Activated naive CD4-positive, alpha-beta T cell treated with anti-CD3 and anti-CD28 coated beads for 36 hours (primary cell): ENCODE results near the gene ALCAM. TPM values are rescaled to one million over a fixed set of nuclear protein-coding genes. Genes with fewer than 3 reads are reported as not detected.
"Not testable (repeated sequence)": the region's sequence is repeated elsewhere in the genome, so short reads cannot be mapped to it uniquely, and the experiment has no call there.

ENCODE experiments used
- CTCF ChIA-PET: fragments of 350-600 bp; sonication (Branson Sonifier 250); formaldehyde crosslinking; loops from one replicate; lab custom pipeline; 2021; ENCODE audit warnings: antibody characterized with exemption; lab: Charles Lee
- DNase-seq: peaks from one replicate; pipeline ENCODE4 v3.0.0-alpha.2; 2020
- H3K27ac Mint-ChIP-seq: one replicate; pipeline ENCODE4 v1.8.0; 2021; ENCODE audit warnings: mild to moderate bottlenecking, mixed read lengths
- H3K27me3 Mint-ChIP-seq: one replicate; pipeline ENCODE4 v1.8.0; 2021; ENCODE audit warnings: low read depth, mixed read lengths
- H3K36me3 Mint-ChIP-seq: one replicate; pipeline ENCODE4 v1.8.0; 2021; ENCODE audit warnings: low read depth, mixed read lengths
- H3K4me1 Mint-ChIP-seq: one replicate; pipeline ENCODE4 v1.8.0; 2021; ENCODE audit warnings: low read depth, mixed read lengths
- H3K4me3 Mint-ChIP-seq: one replicate; pipeline ENCODE4 v1.8.0; 2021; ENCODE audit warnings: mild to moderate bottlenecking, moderate library complexity, mixed read lengths
- H3K9me3 Mint-ChIP-seq: one replicate; pipeline ENCODE4 v1.8.0; 2021; ENCODE audit warnings: mixed read lengths
- intact Hi-C: fragments of 100-400 bp; cut with micrococcal nuclease; formaldehyde crosslinking; loops from one replicate; pipeline ENCODE4 v1.15.1; 2023
- total RNA-seq, 2 experiments: library from RNA; stranded (reverse); gene quantifications; one replicate each; pipeline ENCODE4 v1.2.3, GENCODE V29; 2021

Gene ALCAM
- total RNA-seq, 2 experiments from 2014 or later: 17.5 to 18.7 TPM

- H3K27me3 Mint-ChIP-seq: no peaks in the 10 kb centered on the region
- H3K9me3 Mint-ChIP-seq: peaks cover 2% of the 10 kb centered on the region
- DNase-seq: no peak
- H3K4me3 Mint-ChIP-seq: no peak overlapping the region
- H3K27ac Mint-ChIP-seq: peak overlapping the region; percentile 56
- intact Hi-C loops: no loop called here
- H3K36me3 Mint-ChIP-seq: peaks cover 5% of the 10 kb centered on the region
- no peaks in the 10 kb centered on the region for H3K4me1 Mint-ChIP-seq
- CTCF ChIA-PET: no interaction called here
Observed at GRCh38 chr3:105564546-105565288, 198.0 kb downstream of the ALCAM start.

- DNase-seq: no peak
- CTCF ChIA-PET: no interaction called here
- H3K36me3 Mint-ChIP-seq: peaks cover 6% of the 10 kb centered on the region
- H3K4me1 Mint-ChIP-seq: no peaks in the 10 kb centered on the region
- H3K4me3 Mint-ChIP-seq: no peak overlapping the region
- H3K27me3 Mint-ChIP-seq: no peaks in the 10 kb centered on the region
- H3K9me3 Mint-ChIP-seq: no peaks in the 10 kb centered on the region
- intact Hi-C loops: no loop called here
- H3K27ac Mint-ChIP-seq: no peak overlapping the region
Observed at GRCh38 chr3:105571005-105571404, 204.3 kb downstream of the ALCAM start.

- no peak for DNase-seq
- peaks cover 4% of the 10 kb centered on the region for H3K36me3 Mint-ChIP-seq
- H3K27me3 Mint-ChIP-seq: no peaks in the 10 kb centered on the region
- no peak overlapping the region for H3K27ac Mint-ChIP-seq
- no peak overlapping the region for H3K4me3 Mint-ChIP-seq
- no peaks in the 10 kb centered on the region for H3K9me3 Mint-ChIP-seq
- intact Hi-C loops: no loop called here
- CTCF ChIA-PET: no interaction called here
- no peaks in the 10 kb centered on the region for H3K4me1 Mint-ChIP-seq
Observed at GRCh38 chr3:105572501-105572900, 205.8 kb downstream of the ALCAM start.

- H3K27me3 Mint-ChIP-seq: no peaks in the 10 kb centered on the region
- intact Hi-C loops: no loop called here
- CTCF ChIA-PET: no interaction called here
- no peaks in the 10 kb centered on the region for H3K36me3 Mint-ChIP-seq
- no peak overlapping the region for H3K27ac Mint-ChIP-seq
- H3K9me3 Mint-ChIP-seq: no peaks in the 10 kb centered on the region
- no peaks in the 10 kb centered on the region for H3K4me1 Mint-ChIP-seq
- no peak overlapping the region for H3K4me3 Mint-ChIP-seq
- DNase-seq: no peak
Observed at GRCh38 chr3:105579439-105579838, 212.7 kb downstream of the ALCAM start.

- Mint-ChIP-seq H3K4me1 (no peaks in the 10 kb centered on the region), H3K36me3 (no peaks in the 10 kb centered on the region), H3K9me3 (no peaks in the 10 kb centered on the region), H3K4me3 (no peak overlapping the region), H3K27ac (no peak overlapping the region), H3K27me3 (no peaks in the 10 kb centered on the region)
- CTCF ChIA-PET: no interaction called here
- no peak for DNase-seq
- intact Hi-C loops: no loop called here
Observed at GRCh38 chr3:105580296-105580965, 213.7 kb downstream of the ALCAM start.

GRCh38 chr3:105582015-105582414 is 215.3 kb downstream of the ALCAM start:
- intact Hi-C loops: no loop called here
- CTCF ChIA-PET: no interaction called here
- Mint-ChIP-seq H3K27ac (no peak overlapping the region), H3K36me3 (no peaks in the 10 kb centered on the region), H3K9me3 (no peaks in the 10 kb centered on the region), H3K4me3 (no peak overlapping the region), H3K4me1 (no peaks in the 10 kb centered on the region), H3K27me3 (no peaks in the 10 kb centered on the region)
- no peak for DNase-seq

- intact Hi-C loops: no loop called here
- no peak for DNase-seq
- CTCF ChIA-PET: interaction anchor here (0.6 to 0.7 kb wide), 2 partner anchors 25 to 541 kb away, joined by 4 read pairs; no protein-coding TSS in a partner anchor
- Mint-ChIP-seq H3K4me1 (no peaks in the 10 kb centered on the region), H3K36me3 (no peaks in the 10 kb centered on the region), H3K4me3 (no peak overlapping the region), H3K9me3 (no peaks in the 10 kb centered on the region), H3K27me3 (no peaks in the 10 kb centered on the region), H3K27ac (no peak overlapping the region)
Observed at GRCh38 chr3:105584003-105584790, 217.5 kb downstream of the ALCAM start.

- no peak for DNase-seq
- intact Hi-C loops: no loop called here
- CTCF ChIA-PET: interaction anchor here (0.6 to 0.7 kb wide), 2 partner anchors 344 to 859 kb away, joined by 3 read pairs; no protein-coding TSS in a partner anchor
- H3K36me3 Mint-ChIP-seq: no peaks in the 10 kb centered on the region
- H3K9me3 Mint-ChIP-seq: no peaks in the 10 kb centered on the region
- no peaks in the 10 kb centered on the region for H3K27me3 Mint-ChIP-seq
- no peak overlapping the region for H3K27ac Mint-ChIP-seq
- H3K4me1 Mint-ChIP-seq: peaks cover 11% of the 10 kb centered on the region
- H3K4me3 Mint-ChIP-seq: no peak overlapping the region
Observed at GRCh38 chr3:105593315-105593714, 226.6 kb downstream of the ALCAM start.

- H3K9me3 Mint-ChIP-seq: no peaks in the 10 kb centered on the region
- intact Hi-C loops: no loop called here
- no peak overlapping the region for H3K27ac Mint-ChIP-seq
- CTCF ChIA-PET: no interaction called here
- H3K4me1 Mint-ChIP-seq: peaks cover 11% of the 10 kb centered on the region
- no peaks in the 10 kb centered on the region for H3K36me3 Mint-ChIP-seq
- H3K27me3 Mint-ChIP-seq: no peaks in the 10 kb centered on the region
- no peak for DNase-seq
- no peak overlapping the region for H3K4me3 Mint-ChIP-seq
Observed at GRCh38 chr3:105594219-105594618, 227.5 kb downstream of the ALCAM start.

GRCh38 chr3:105598042-105598796 is 231.5 kb downstream of the ALCAM start:
- no peaks in the 10 kb centered on the region for H3K9me3 Mint-ChIP-seq
- H3K4me3 Mint-ChIP-seq: no peak overlapping the region
- no peaks in the 10 kb centered on the region for H3K36me3 Mint-ChIP-seq
- no peak for DNase-seq
- H3K27ac Mint-ChIP-seq: no peak overlapping the region
- peaks cover 11% of the 10 kb centered on the region for H3K4me1 Mint-ChIP-seq
- no peaks in the 10 kb centered on the region for H3K27me3 Mint-ChIP-seq
- CTCF ChIA-PET: no interaction called here
- intact Hi-C loops: no loop called here

GRCh38 chr3:105599350-105599749 is 232.6 kb downstream of the ALCAM start:
- Mint-ChIP-seq H3K36me3 (no peaks in the 10 kb centered on the region), H3K9me3 (no peaks in the 10 kb centered on the region), H3K4me3 (no peak overlapping the region), H3K27me3 (no peaks in the 10 kb centered on the region), H3K4me1 (peaks cover 6% of the 10 kb centered on the region), H3K27ac (no peak overlapping the region)
- intact Hi-C loops: no loop called here
- CTCF ChIA-PET: no interaction called here
- no peak for DNase-seq

GRCh38 chr3:105601756-105602155 is 235.0 kb downstream of the ALCAM start:
- H3K4me1 Mint-ChIP-seq, intact Hi-C loops, H3K9me3 Mint-ChIP-seq, DNase-seq, H3K4me3 Mint-ChIP-seq, H3K27ac Mint-ChIP-seq, H3K36me3 Mint-ChIP-seq, CTCF ChIA-PET, H3K27me3 Mint-ChIP-seq: not testable (repeated sequence)
